Neural crest cell (in vitro differentiated cells): ENCODE measurements around the gene DAPK1. TPM values are rescaled to one million over a fixed set of nuclear protein-coding genes. Genes with fewer than 3 reads are reported as not detected.

Experiments
- DNase-seq: peaks from one replicate; pipeline ENCODE4 v3.0.0; 2021; ENCODE audit warnings: low read depth, mixed read lengths, low spot score
- H3K27ac Mint-ChIP-seq: one replicate; pipeline ENCODE4 v1.8.0; 2021; ENCODE audit warnings: mild to moderate bottlenecking, mixed read lengths; ENCODE audit not compliant: unreplicated experiment
- H3K27me3 Mint-ChIP-seq: 2 replicates; pipeline ENCODE4 v1.8.0; 2021; ENCODE audit warnings: low read depth, mild to moderate bottlenecking, mixed read lengths
- H3K36me3 Mint-ChIP-seq: 2 replicates; pipeline ENCODE4 v1.8.0; 2021; ENCODE audit warnings: low read depth, mild to moderate bottlenecking, mixed read lengths
- H3K4me1 Mint-ChIP-seq: 2 replicates; pipeline ENCODE4 v1.8.0; 2021; ENCODE audit warnings: mixed read lengths
- H3K4me3 Mint-ChIP-seq: one replicate; pipeline ENCODE4 v1.8.0; 2021; ENCODE audit warnings: mild to moderate bottlenecking, mixed read lengths
- H3K9me3 Mint-ChIP-seq: 2 replicates; pipeline ENCODE4 v1.8.0; 2021; ENCODE audit warnings: mixed read lengths
- total RNA-seq: library from RNA; stranded (reverse); gene quantifications from 2 replicates; pipeline ENCODE4 v1.2.1, GENCODE V29; 2021
- TF ChIP-seq, protein P1 (sequence below): fragments of 200-600 bp; sonication (generic); conservative IDR thresholded peaks from 2 replicates; pipeline ENCODE4 v1.5.0; 2021; ENCODE audit warnings: antibody characterized with exemption, mild to moderate bottlenecking

The DAPK1 gene
- total RNA-seq, 1 donor from 2014 or later = 62.7 TPM

DNA sequence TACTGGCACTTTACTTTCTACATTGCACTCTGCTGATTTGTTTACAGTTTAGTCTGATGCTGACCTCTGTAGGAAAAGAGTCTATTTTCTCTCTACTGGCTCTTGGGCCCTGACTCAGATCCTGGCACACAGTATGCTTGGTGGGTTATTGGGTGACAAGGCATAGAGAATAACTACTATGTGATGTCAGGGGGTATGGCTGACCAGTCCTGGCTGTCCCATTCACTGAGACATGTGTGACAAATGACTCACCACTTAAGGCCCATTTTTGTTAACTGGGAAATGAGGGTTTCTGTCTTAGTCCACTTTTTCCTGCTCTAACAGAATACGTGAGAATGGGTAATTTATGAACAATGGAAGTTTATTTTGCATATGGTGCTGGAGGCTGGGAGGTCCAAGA lies 66.4 kb downstream of the DAPK1 start:
- no peak overlapping the region for H3K27ac Mint-ChIP-seq
- no peaks in the 10 kb centered on the region for H3K27me3 Mint-ChIP-seq
- no peak for DNase-seq
- H3K4me3 Mint-ChIP-seq = no peak overlapping the region
- H3K4me1 Mint-ChIP-seq = peaks cover 25% of the 10 kb centered on the region
- peaks cover 11% of the 10 kb centered on the region for H3K36me3 Mint-ChIP-seq
- TF ChIP-seq, protein P1, sequence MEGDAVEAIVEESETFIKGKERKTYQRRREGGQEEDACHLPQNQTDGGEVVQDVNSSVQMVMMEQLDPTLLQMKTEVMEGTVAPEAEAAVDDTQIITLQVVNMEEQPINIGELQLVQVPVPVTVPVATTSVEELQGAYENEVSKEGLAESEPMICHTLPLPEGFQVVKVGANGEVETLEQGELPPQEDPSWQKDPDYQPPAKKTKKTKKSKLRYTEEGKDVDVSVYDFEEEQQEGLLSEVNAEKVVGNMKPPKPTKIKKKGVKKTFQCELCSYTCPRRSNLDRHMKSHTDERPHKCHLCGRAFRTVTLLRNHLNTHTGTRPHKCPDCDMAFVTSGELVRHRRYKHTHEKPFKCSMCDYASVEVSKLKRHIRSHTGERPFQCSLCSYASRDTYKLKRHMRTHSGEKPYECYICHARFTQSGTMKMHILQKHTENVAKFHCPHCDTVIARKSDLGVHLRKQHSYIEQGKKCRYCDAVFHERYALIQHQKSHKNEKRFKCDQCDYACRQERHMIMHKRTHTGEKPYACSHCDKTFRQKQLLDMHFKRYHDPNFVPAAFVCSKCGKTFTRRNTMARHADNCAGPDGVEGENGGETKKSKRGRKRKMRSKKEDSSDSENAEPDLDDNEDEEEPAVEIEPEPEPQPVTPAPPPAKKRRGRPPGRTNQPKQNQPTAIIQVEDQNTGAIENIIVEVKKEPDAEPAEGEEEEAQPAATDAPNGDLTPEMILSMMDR = no peak
- H3K9me3 Mint-ChIP-seq = no peaks in the 10 kb centered on the region

DNA sequence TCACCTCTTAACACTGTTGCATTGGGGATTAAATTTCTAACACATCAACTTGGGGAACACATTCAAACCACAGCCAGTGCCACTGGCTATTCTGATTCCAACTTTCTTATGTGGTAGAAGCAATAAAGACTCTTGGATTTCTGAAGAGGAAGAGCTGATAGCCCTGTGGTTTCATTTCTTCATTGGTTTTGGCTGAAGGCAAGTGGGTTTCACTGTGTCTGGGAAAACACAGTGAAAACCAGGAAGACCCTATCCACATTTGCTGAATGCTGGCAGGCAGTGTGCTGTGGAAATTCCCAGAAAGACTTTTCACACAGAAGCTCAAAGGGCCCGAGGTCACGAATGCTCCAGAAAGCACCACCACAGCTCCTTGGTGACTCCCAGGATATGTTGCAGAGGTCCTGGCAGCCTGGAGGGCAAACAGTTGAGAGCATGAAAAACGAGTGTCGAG lies 67.1 kb downstream of the DAPK1 start:
- DNase-seq = no peak
- TF ChIP-seq, protein P1 = no peak
- Mint-ChIP-seq H3K4me1 (peaks cover 26% of the 10 kb centered on the region), H3K9me3 (no peaks in the 10 kb centered on the region), H3K27ac (peak overlapping the region; percentile 50), H3K4me3 (no peak overlapping the region), H3K27me3 (no peaks in the 10 kb centered on the region), H3K36me3 (peaks cover 11% of the 10 kb centered on the region)

DNA sequence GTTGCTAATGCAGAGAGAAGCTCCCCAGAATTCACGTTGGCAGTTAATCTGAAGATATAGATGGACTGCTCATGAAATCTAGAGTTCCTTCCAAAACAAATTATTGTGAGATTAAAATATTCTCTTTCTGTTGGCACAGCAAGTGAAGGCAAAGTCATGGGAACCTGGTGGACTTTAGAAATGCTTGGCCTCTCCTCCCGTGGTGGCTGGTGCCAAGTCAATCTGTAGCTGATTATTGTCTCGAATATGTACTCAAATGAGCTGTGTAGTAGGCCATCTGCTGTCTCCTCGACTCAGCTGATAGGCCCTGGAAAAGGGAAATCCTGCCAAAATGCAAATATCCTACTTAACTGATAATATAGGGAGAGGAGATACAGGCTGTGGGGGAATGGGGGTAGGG lies 69.3 kb downstream of the DAPK1 start:
- Mint-ChIP-seq H3K27ac (no peak overlapping the region), H3K4me1 (peaks cover 48% of the 10 kb centered on the region), H3K4me3 (no peak overlapping the region), H3K36me3 (peaks cover 10% of the 10 kb centered on the region), H3K27me3 (no peaks in the 10 kb centered on the region), H3K9me3 (no peaks in the 10 kb centered on the region)
- TF ChIP-seq, protein P1 = no peak
- DNase-seq = no peak

DNA sequence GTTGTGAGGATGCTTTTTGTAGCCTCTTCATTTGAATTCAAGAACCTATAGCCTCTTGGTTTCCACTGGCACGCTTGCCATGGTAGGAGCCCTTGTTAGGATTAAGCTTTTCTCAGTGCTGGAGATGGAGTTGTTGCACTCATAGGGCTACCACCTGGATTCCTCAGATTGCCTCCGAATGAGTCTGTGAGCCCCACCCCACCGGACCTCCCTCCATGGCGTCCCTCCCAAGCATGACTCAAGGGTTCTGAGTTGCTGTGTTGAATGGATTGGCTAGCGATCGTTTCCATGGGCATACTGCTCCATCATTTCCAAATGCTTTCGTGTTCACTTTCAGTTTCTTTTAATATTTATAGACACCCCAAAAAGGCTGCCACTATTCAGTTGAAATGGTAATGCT lies 69.9 kb downstream of the DAPK1 start:
- H3K4me1 Mint-ChIP-seq = peaks cover 53% of the 10 kb centered on the region
- peaks cover 7% of the 10 kb centered on the region for H3K36me3 Mint-ChIP-seq
- no peak overlapping the region for H3K4me3 Mint-ChIP-seq
- no peaks in the 10 kb centered on the region for H3K27me3 Mint-ChIP-seq
- H3K9me3 Mint-ChIP-seq = no peaks in the 10 kb centered on the region
- no peak overlapping the region for H3K27ac Mint-ChIP-seq
- DNase-seq = no peak
- TF ChIP-seq, protein P1 = no peak

DNA sequence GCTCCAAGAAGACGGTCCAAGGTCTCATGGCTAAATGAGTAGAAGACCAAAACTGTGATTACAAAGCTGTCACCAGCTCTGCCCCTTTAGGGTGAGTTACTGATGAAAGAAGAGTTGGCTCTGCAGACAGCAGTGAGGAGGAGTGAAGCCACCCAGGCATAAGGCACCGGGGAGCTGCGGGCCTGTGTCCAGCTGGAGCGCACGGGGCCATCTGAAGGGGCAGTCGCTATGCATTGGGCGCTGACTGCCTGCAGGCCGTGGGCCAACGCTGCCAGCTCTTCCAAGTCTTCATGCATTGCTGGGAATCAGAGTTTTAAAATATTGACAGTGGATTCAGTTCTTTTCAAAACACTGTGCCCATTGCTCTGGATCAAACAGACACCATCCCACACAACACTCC lies 70.3 kb downstream of the DAPK1 start:
- H3K27me3 Mint-ChIP-seq = no peaks in the 10 kb centered on the region
- no peak overlapping the region for H3K4me3 Mint-ChIP-seq
- H3K4me1 Mint-ChIP-seq = peaks cover 50% of the 10 kb centered on the region
- H3K9me3 Mint-ChIP-seq = no peaks in the 10 kb centered on the region
- H3K27ac Mint-ChIP-seq = peak overlapping the region; percentile 73
- H3K36me3 Mint-ChIP-seq = peaks cover 7% of the 10 kb centered on the region
- no peak for DNase-seq
- TF ChIP-seq, protein P1 = no peak

DNA sequence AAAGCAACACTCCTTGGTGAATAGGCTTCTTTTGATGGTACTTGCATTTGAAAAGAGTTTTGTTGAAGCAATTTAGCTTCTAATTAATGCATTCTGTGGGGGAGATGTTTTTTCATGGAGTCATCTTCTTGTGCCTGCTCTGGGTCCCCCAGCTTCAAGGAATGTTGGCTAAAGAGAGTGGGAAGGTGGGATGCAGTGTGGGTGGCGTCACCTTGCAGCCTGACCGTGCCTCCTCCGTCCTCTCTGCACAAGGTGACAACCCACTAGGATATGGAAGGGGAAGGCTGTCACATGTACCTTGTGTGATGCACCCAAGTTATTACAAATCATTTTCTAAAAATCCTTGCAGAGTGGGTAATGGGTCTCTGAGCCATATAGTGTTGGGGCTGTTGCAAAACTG lies 70.7 kb downstream of the DAPK1 start:
- peaks cover 7% of the 10 kb centered on the region for H3K36me3 Mint-ChIP-seq
- H3K4me1 Mint-ChIP-seq = peaks cover 49% of the 10 kb centered on the region
- H3K4me3 Mint-ChIP-seq = no peak overlapping the region
- no peaks in the 10 kb centered on the region for H3K27me3 Mint-ChIP-seq
- no peak overlapping the region for H3K27ac Mint-ChIP-seq
- TF ChIP-seq, protein P1 = no peak
- no peak for DNase-seq
- no peaks in the 10 kb centered on the region for H3K9me3 Mint-ChIP-seq
